Body of pancreas (tissue), 4 donors: ENCODE results near the gene CMIP. TPM values are rescaled to one million over a fixed set of nuclear protein-coding genes. Genes with fewer than 3 reads are reported as not detected.

Source experiments
- ATAC-seq: fragments of 150-250 bp; one replicate; pipeline ENCODE4 v1.9.1; 2016
- DNase-seq, 4 donors: peaks; one replicate each; pipeline ENCODE4 v3.0.0-alpha.2; 2019
- H3K27ac ChIP-seq, 4 donors: fragments of 200-600 bp; sonication (generic); 1 replicate in 3 of 4; 2 replicates in 1 of 4; pipeline versions ENCODE4 v1.5.1 to v1.6.1; 2016 to 2019; ENCODE audit warnings: mild to moderate bottlenecking in 1 of 4, mixed read lengths in 1 of 4, moderate library complexity in 1 of 4
- H3K27me3 ChIP-seq, 2 donors: fragments of 200-600 bp; sonication (generic); one replicate each; pipeline ENCODE4 v1.6.0; 2016; ENCODE audit warnings: mild to moderate bottlenecking in 1 of 2
- H3K36me3 ChIP-seq, 2 donors: fragments of 200-600 bp; sonication (generic); replicated peaks in 1 of 2; 2 replicates each; pipeline ENCODE4 v1.5.1; 2016; ENCODE audit warnings: low read depth in 2 of 2; ENCODE audit not compliant: insufficient read depth in 1 of 2
- H3K4me1 ChIP-seq: fragments of 200-600 bp; sonication (generic); one replicate; pipeline ENCODE4 v1.6.0; 2016
- H3K4me3 ChIP-seq, 2 donors: fragments of 200-600 bp; sonication (generic); 1 replicate in 1 of 2; 2 replicates in 1 of 2; pipeline ENCODE4 v1.5.1; 2016 to 2019
- H3K9me3 ChIP-seq, 3 donors: fragments of 200-600 bp; sonication (generic); 1 replicate in 2 of 3; 2 replicates in 1 of 3; pipeline ENCODE4 v1.5.1; 2016
- CTCF ChIP-seq, 7 experiments: fragments of 450-650 bp in 4 of 7; fragments of 200-600 bp in 3 of 7; sonication (generic) in 3 of 7; IDR thresholded peaks; one replicate each; pipeline ENCODE4 v1.5.1; 2016 to 2019; ENCODE audit warnings: antibody characterized with exemption in 7 of 7
- POLR2A ChIP-seq, 3 donors: fragments of 450-650 bp; IDR thresholded peaks; one replicate each; pipeline ENCODE4 v1.6.1; 2016; ENCODE audit warnings: antibody characterized with exemption in 3 of 3, mild to moderate bottlenecking in 2 of 3
- WGBS, 2 donors: methylation state at CpG; one replicate each; pipeline ENCODE4 v1.1.5; 2017; 5-methylcytosine and 5-hydroxymethylcytosine counted together
- intact Hi-C: fragments of 100-400 bp; cut with DNase I; formaldehyde crosslinking; loops from one replicate; pipeline ENCODE4 v1.15.1; 2023
- total RNA-seq, 2 donors: library from RNA; depleted of rRNA; stranded (reverse); fragments of >200 nt; gene quantifications; one replicate each; pipeline ENCODE4 v1.1.0, GENCODE V29; 2016

CMIP gene
- total RNA-seq, 2 donors from 2014 or later, result 18.7 to 18.8 TPM

- peak in 1 of 4 donors; percentile 82 for DNase-seq
- H3K27me3 ChIP-seq, result no peaks in the 10 kb centered on the region
- peaks cover 23% of the 10 kb centered on the region for H3K4me1 ChIP-seq
- WGBS, 2 donors, result 65 to 92% methylated on average over 8 to 11 of the region's 11 CpGs
- no peaks in the 10 kb centered on the region for H3K36me3 ChIP-seq
- TF ChIP-seq CTCF (IDR thresholded peaks at IDR 0.05), result no peak
- peak in 1 of 3 donors; percentile 36 for TF ChIP-seq POLR2A (IDR thresholded peaks at IDR 0.05)
- intact Hi-C loops, result no loop called here
- no peak overlapping the region for H3K4me3 ChIP-seq
- no peak for ATAC-seq
- peak overlapping the region in 1 of 4 donors; percentile 61 for H3K27ac ChIP-seq
- H3K9me3 ChIP-seq, result no peaks in the 10 kb centered on the region
Observed at GRCh38 chr16:81481207-81481821, 36.7 kb downstream of the CMIP start.

- Histone ChIP-seq H3K36me3 (no peaks in the 10 kb centered on the region), H3K9me3 (no peaks in the 10 kb centered on the region), H3K4me3 (no peak overlapping the region), H3K4me1 (peaks cover 23% of the 10 kb centered on the region), H3K27me3 (no peaks in the 10 kb centered on the region), H3K27ac (peak overlapping the region in 1 of 4 donors; percentile 47)
- TF ChIP-seq POLR2A (IDR thresholded peaks at IDR 0.05), result no peak
- no peak for TF ChIP-seq CTCF (IDR thresholded peaks at IDR 0.05)
- WGBS, 2 donors, result 92 to 94% methylated on average over 11 to 15 of the region's 15 CpGs
- ATAC-seq, result no peak
- no peak for DNase-seq
- intact Hi-C loops, result no loop called here
Observed at GRCh38 chr16:81482329-81483063, 37.9 kb downstream of the CMIP start.

GRCh38 chr16:81483064-81483969, 38.7 kb downstream of the CMIP start:
- intact Hi-C loops, result no loop called here
- H3K27me3 ChIP-seq, result no peaks in the 10 kb centered on the region
- H3K9me3 ChIP-seq, result no peaks in the 10 kb centered on the region
- ATAC-seq (no peak), DNase-seq (no peak)
- WGBS, 2 donors, result 81 to 87% methylated on average over 10 of the region's 10 CpGs
- no peak overlapping the region for H3K27ac ChIP-seq
- no peaks in the 10 kb centered on the region for H3K36me3 ChIP-seq
- peaks cover 18% of the 10 kb centered on the region for H3K4me1 ChIP-seq
- no peak for TF ChIP-seq POLR2A (IDR thresholded peaks at IDR 0.05)
- TF ChIP-seq CTCF (IDR thresholded peaks at IDR 0.05), result no peak
- no peak overlapping the region for H3K4me3 ChIP-seq

GRCh38 chr16:81483970-81484595, 39.5 kb downstream of the CMIP start:
- peaks cover 11% of the 10 kb centered on the region for H3K4me1 ChIP-seq
- DNase-seq, result no peak
- H3K4me3 ChIP-seq, result no peak overlapping the region
- WGBS, 2 donors, result 88 to 96% methylated on average over 14 to 22 of the region's 22 CpGs
- no peak for TF ChIP-seq CTCF (IDR thresholded peaks at IDR 0.05)
- no peak for TF ChIP-seq POLR2A (IDR thresholded peaks at IDR 0.05)
- intact Hi-C loops, result no loop called here
- H3K27me3 ChIP-seq, result no peaks in the 10 kb centered on the region
- no peak overlapping the region for H3K27ac ChIP-seq
- H3K36me3 ChIP-seq, result no peaks in the 10 kb centered on the region
- no peaks in the 10 kb centered on the region for H3K9me3 ChIP-seq
- no peak for ATAC-seq
